UCSD-AML1 (cell line): ENCODE data around the gene GMPR.
A peak's percentile ranks its signal among the peaks of the same experiment; 100 is the strongest.

Source experiments
- DNase-seq: peaks from one replicate; lab custom pipeline; 2025; ENCODE audit not compliant: unreplicated experiment; lab: John Stamatoyannopoulos, UW

Gene GMPR

DNA sequence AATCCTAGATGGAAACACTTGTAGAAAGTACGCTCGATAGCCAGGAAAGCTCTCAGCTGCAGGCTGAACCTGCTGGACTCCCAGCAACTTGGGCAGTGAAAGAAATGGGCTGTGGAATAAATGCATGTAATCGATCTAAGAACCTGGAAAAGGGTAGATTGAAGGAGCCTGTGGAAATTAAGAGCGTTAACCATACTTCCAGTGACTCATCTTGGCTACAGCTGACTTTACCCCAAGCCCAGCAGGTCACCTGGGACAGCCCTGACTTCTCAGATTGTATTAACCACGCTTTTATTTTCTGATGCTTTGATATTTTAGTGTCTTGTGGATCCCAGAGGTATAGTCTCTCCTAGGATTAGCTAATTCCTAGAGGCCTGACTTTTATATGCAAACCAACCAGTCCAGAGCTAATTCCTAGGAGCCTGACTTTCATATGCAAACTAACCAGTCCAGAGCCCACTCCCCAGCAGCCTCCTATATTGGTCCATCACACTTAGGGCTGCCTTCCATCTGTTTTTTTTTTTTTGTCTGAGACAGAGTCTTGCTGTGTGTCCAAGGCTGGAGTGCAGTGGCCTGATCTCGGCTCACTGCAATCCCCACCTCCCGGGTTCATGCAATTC is 86.3 kb downstream of the GMPR start:
- DNase-seq, result no peak

DNA sequence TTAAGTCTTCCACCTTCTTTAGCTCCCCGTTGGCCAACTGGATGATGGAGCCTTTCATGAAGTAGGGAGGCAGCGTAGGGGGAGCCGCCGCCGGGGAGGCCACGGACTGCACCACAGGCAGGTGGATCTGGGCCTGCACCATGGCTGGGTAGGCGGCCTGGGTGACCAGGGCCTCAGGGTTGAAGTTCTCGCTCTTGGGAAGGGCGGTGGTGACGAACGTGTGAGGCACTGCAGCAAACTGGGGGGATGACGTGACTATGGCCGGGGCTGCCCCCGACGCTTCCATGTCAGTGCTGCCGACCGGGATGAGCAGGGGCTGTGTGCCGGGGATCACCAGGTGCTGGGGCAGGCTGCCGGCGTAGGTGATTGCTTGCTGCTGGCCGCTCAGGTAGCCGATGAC is 88.1 kb downstream of the GMPR start:
- no peak for DNase-seq

DNA sequence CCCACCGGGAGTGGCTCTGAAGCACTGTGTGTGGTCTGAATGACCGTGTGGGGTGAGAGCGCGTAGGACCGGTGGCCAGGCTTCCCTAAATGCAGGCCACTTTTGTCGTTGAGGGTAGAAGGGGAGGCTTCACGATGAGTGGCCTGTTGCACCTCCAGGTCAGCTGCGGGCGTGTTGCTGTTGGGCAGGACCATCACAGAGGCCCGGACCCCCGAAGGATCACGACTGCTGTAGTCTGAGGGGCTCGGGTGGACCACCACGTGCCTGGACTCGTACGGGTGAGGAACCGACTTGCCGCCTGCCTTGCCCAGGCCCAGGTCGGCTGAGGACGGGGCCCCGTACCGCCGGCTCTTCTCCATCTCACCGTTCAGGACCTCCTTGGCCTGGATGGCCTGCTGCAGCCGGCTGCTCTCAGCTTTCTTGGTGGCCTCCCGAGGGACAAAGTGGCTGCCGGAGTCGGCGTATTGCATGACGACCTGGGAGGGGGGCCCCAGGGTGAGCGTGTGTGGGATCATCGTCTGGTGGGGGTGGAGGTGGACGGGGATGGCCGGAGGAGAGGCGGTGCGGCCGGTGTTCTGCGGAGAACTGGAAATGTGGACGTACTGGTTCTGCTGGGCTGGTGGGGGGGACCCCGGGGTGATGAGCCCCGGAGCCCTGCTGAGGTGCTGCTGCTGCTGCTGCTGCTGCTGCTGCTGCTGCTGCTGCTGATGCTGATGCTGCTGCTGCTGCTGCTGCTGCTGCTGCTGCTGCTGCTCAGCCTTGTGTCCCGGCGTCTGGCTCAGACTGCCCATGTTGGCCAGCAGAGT is 88.8 kb downstream of the GMPR start:
- DNase-seq, result no peak

DNA sequence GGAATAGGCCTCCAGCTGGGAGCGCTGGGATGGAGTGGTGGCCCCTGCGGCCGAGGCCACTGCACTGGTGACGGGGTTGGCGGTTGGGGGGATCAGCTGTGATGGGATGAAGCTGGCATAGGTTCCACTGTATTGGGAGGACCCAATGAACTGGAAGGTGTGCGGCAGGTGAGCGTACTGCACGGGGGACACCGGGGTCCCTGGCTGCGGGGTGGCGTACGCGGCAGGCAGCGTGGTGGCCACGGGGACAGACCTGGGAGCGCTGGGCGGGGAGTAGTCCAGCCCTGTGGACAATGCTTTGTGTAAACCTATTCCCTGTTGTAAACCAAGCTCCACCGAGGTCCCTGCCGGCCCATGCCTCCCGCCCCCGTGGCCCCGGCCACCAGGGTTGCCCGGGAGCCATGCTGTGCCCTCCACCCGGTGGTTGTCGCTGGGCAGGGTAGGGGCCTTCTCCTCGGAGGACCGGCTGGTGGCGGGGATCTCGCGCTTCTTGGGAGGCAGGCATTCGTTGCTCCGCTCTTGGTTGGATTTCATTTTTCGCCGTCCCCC is 89.5 kb downstream of the GMPR start:
- no peak for DNase-seq

DNA sequence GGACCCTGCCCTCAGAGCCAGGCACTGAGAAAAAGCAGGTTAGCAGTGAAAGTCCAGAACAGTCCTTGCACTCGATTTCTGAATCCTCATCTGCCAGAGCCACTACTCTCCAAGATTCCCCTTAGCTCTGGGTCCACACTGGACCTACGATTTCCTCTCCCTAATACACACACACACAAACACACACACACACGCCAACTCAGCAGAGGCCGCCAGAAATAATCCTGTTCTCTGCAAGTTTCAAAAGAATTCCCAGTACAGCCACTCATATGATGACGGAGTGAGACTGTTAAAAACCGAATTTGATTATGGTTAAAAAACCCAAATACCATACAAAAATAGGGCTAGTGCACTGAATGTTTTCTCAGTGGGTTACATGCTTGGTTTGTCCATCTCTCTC is 90.8 kb downstream of the GMPR start:
- DNase-seq, result no peak

DNA sequence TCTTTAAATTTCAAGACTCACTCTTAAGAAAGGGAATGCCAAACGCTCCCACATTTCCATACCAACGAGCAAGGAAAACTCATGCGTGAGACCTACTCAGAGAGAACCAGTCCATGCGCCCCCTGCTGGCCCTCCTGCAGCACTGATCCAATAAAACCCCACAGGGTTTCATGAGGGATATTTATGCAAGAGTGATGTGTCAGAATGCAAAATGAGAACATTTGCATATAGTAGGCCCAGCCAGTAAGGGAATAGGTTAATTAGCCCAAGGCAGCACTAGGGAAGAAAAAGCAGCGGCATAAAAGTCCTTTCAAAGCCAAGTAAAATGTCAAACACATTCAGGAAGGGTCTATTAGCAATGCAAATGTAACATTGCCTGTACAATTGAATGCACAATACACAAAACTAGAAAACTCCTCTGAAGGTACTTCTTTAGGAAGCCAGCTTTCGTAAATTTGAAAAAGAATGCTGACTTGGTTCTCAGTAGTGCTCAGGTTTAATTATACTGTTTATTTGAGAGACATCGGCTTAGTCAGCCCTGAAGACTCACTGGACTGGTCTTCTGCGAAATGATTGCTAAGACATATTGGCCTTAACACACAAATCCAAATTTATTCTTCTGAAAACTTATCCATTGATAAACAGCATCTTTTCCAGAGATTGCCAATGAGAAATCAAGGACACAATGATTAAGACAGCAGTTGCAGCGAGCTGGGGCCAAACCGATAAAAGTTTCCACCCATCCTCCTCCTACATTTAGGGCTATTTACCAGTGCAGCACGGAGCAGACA is 93.2 kb downstream of the GMPR start:
- peak; percentile 36 for DNase-seq

DNA sequence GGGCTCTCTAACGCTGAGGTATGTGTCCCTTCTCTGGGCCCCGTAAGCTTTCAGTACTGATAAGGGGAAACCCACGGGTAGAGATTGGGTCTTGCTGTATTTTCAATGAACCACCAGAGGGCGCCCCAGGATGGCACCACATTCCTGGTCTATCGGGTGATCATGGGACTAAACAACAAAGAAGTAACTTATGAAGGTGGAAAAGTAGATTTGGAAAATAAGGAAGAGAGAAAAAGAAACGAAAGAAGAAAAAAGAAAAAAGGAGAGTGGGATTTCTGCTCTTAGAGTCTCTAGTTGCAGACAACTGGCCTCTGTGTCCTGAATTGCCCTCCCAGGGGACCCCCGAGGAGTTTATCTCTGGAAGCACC is 93.8 kb downstream of the GMPR start:
- peak; percentile 58 for DNase-seq

DNA sequence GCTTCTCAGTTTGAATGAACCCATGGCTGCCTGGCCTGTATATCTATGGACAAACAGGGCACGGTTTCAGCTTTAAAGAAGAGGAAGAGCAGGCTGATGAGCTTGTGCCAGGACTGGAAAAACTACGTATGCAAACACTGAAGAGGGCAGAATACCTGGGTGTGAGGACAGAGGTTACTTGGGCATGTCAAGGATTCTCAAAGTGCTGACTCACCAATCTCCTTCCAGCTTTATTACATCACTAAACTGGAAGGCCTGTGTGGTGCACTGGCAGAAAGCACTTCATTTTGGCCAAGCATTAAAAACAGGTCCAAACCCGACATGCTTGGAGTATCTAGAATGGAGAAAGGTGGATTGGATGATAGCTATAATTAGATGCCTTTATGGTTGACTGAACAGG is 95.2 kb downstream of the GMPR start:
- no peak for DNase-seq

DNA sequence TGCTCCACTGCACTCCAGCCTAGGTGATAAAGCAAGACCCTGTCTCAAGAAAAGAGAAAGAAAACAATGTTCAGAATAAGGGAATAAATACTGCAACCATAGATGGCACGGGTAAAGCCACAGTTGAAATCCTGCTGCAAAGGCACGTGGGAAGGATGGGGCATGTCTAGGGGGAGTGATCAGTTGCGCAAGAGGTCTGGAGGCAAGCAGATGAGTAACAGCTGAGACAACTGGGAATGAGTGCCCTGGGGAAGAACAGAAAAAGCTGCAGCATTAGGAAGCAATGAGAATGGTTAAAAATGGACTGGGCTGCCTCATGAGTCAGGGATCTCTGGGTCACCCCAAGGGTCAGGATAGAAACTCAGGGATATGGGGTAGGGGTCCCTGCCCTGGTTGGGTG is 96.3 kb downstream of the GMPR start:
- DNase-seq, result no peak

DNA sequence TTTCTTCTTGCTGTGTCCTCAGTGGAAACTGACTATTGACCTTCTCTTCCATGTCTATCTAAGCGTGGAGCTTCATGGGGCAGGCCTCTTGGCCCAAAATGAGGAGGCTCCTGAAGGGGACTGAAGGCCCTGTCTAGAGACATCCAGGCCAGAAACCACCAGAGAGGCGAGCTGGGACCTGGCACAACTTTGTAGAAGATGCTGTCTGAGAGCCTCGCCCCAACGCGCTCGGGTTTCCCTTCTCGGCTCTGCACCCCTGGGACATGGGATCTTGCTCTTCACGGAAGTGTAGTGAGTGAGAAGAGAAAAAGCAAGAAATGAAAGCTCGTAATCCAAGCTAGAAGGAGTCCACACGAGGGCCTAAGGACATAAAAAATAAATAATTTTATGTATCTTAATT is 96.8 kb downstream of the GMPR start:
- no peak for DNase-seq

DNA sequence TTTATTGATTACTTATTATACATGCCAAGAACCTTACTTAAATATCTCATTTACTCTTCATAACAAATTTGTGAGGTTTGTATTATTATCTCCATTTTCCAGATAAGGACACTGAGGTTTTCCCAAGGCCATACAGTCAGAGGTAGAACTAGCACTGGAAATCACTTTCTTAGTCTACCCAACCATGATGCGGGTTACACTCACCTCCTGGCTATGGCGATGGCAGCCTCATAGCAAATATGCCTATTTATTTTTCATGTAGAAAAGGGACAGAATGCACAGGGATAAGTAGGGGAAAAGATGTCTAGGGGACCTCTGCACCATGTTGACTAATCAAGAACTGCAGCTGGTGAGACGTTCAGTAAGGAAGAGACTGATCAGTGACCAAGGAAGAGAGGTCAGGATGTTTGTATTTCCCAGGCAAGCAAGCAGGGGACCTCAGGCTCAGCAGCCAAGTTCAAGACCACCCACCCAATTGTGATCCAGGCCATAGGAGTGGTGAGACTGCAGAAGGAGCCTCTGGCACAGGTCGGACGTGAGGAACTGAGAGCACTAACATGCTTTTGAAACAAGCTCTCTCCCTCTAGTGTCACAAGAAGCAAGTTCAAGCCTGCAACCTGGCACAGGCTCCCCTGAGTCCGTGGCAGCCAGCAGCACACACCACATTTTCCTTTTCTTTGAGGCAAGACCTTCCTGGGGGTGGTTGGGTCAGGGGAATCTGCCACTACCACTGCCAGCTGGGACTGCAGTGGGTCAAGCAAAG is 97.8 kb downstream of the GMPR start:
- DNase-seq, result no peak

DNA sequence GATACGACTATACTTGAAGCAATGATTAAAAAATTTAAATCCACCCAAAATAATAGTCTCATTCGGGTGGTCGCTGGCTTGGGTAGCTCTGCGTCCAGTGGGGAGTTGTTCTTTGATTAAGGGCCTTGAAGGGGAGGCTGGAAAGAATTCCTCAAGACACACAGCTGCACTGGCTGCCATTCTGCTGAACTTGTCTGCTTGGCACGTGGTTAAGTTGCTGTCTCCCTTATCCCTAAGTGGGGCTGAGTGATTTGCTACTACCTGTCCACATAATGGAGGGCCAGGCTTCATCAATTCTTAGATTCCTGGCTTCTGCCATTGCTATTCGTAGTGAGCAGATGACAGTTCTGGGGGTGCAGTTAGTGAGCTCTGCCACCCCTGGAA is 98.5 kb downstream of the GMPR start:
- DNase-seq, result no peak

DNA sequence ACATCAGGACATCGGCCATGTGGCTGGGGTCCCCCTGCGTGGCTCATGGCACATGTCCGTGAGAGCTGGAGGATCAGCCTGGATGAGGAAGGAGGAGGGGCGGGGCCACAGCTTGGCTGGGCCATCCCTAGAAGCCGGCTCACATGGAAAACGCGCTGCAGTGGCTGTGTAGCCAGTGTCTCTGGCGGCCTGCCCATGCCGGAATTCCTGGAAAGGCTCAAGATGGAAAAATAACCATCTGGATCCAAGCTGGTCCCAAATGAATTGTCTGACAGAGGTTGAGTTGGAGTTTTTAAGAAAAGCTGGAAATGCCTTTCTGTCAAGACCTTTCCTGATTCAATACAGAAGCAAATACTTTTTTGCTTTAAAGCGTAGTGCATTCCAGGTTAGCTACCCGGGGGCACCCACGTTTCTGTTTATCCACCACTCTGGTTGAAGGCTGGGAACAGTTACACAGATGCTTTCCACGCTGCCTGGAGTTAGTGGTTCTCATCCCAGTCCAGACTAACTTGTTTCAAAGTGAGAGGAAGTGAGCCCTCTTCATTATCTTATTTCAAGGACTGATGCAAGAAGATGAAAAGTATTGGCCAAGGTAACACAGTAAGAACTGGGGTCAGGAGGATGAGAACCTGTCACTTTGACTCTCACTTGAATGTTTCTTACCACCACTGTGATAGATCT is 99.0 kb downstream of the GMPR start:
- no peak for DNase-seq

DNA sequence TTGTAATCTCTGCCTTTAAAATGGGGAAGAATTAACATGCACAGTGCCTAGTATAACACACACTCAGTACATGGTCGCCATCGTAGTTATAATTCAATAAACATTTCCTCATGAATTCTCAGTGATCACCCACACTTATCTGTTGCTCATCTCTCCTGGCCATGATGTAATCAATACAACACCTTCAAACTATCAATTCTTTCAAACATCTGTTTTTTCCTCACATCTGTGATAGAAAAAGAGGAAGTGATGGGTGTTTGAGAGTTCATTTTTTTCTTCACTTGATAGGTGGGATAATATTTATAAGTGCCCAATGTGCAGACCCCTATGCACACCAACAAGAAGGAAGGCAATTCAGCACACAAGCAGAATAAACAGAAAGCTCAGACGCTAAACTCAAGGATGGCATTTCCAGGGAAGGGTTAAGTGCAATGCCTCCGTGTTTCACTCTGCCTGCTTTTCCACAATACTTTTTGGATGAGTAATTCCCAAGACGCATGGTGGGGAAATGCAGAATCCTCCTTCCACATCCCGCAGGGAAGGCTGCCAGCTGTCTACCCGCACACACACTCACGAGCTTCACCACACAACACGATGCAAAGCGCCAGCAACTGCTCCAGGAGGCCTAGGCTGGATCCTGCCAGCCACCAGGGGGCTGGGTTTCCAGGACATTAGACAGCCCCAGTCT is 100.3 kb downstream of the GMPR start:
- no peak for DNase-seq

DNA sequence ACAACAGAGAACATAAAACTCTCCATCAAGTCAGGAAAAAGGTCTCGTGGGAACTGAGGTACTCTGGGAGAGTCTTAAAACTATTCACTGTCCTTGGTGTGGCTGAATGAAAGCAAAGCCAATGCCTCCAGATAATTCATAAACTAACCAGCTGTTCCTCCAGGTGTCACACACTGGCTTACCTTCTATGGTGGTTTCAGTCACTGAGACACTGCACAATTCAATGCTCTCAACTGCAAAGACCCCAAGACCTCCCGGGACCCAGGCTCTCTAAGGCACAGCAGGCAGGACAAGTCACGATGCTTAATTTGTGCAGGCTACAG is 100.8 kb downstream of the GMPR start:
- DNase-seq, result no peak

DNA sequence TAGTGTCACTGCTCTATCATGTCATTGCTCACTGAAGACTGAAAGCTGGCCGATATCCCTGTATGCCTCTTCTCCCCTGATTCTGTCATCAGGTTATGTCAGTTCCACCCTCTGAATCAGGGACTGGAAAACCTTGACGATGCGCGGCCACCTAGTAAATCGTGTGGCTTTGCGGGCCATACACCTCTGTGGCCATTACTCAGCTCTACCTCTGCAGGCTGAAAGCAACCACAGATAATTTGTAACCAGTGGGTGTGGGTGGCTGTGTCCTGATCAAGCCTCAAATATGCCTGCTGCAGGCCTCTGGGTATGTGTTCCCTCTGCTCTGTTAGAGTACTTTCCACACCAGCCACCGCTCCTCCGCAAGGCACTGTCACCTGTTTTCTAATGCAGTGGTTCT is 105.2 kb downstream of the GMPR start:
- DNase-seq, result no peak

DNA sequence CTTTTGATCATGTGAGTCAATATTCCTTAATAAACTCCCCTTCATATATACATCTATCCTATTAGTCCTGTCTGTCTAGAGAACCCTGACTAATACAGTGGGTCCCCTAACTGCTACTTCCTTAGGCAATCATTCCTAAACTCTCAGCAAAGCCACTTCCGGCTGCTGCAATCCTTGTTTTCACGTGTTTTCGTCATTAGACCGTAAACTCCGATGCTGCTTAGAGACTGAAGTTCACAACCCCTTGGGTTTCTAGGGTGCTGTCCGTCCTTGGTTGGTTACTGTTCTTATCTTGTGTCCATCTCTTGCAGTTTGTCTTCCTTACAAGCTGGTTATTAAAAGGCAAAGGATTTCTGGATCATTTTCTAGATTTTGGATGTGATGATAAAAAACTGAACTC is 106.4 kb downstream of the GMPR start:
- no peak for DNase-seq
